Kidney epithelial cell (primary cell): Measurements from ENCODE around the gene ZCCHC7. TPM values are rescaled to one million over a fixed set of nuclear protein-coding genes. Genes with fewer than 3 reads are reported as not detected.

Experiments
- DNase-seq: peaks from one replicate; pipeline ENCODE4 v3.0.0-alpha.2; 2010; ENCODE audit warnings: low read depth
- H3K27me3 ChIP-seq: 2 replicates; pipeline ENCODE4 v1.6.0; 2011; ENCODE audit warnings: low read length; ENCODE audit not compliant: control insufficient read depth, insufficient read depth
- H3K36me3 ChIP-seq: 2 replicates; pipeline ENCODE4 v1.5.1; 2011; ENCODE audit warnings: low read length; ENCODE audit not compliant: control insufficient read depth, insufficient read depth
- H3K4me3 ChIP-seq: 2 replicates; pipeline ENCODE4 v1.5.1; 2011; ENCODE audit warnings: low read depth, mild to moderate bottlenecking, control low read depth, low read length
- CTCF ChIP-seq: IDR thresholded peaks from 2 replicates; pipeline ENCODE4 v1.5.1; 2011; ENCODE audit warnings: mild to moderate bottlenecking, moderate library complexity, low read length, control low read depth, inconsistent platforms; ENCODE audit not compliant: insufficient read depth, poor library complexity, severe bottlenecking
- total RNA-seq: library from RNA; depleted of rRNA; stranded (reverse); fragments of >200 nt; gene quantifications from 2 replicates; pipeline ENCODE4 v1.2.3, GENCODE V29; 2015

Gene ZCCHC7
- total RNA-seq, 1 donor from 2014 or later = 18.0 TPM

GRCh38 chr9:37353791-37354190 lies 233.4 kb downstream of the ZCCHC7 start:
- no peaks in the 10 kb centered on the region for H3K27me3 ChIP-seq
- TF ChIP-seq CTCF = no peak
- no peak for DNase-seq

GRCh38 chr9:37362430-37362829 lies 242.1 kb downstream of the ZCCHC7 start:
- H3K27me3 ChIP-seq = no peaks in the 10 kb centered on the region
- no peak overlapping the region for H3K4me3 ChIP-seq
- TF ChIP-seq CTCF = no peak
- no peak for DNase-seq
- no peaks in the 10 kb centered on the region for H3K36me3 ChIP-seq

More at GRCh38 chr9:37353791-37354190, 233.4 kb downstream of the ZCCHC7 start:
- Histone ChIP-seq H3K4me3 (no peak overlapping the region), H3K36me3 (no peaks in the 10 kb centered on the region)

GRCh38 chr9:37363124-37363523 lies 242.8 kb downstream of the ZCCHC7 start:
- DNase-seq = no peak
- Histone ChIP-seq H3K27me3 (no peaks in the 10 kb centered on the region), H3K36me3 (no peaks in the 10 kb centered on the region), H3K4me3 (no peak overlapping the region)
- no peak for TF ChIP-seq CTCF

GRCh38 chr9:37364136-37364535 lies 243.8 kb downstream of the ZCCHC7 start:
- Histone ChIP-seq H3K4me3 (no peak overlapping the region), H3K27me3 (no peaks in the 10 kb centered on the region), H3K36me3 (no peaks in the 10 kb centered on the region)
- TF ChIP-seq CTCF = no peak
- no peak for DNase-seq

GRCh38 chr9:37364751-37365360 lies 244.5 kb downstream of the ZCCHC7 start:
- no peak for DNase-seq
- Histone ChIP-seq H3K4me3 (no peak overlapping the region), H3K36me3 (no peaks in the 10 kb centered on the region), H3K27me3 (no peaks in the 10 kb centered on the region)
- no peak for TF ChIP-seq CTCF

GRCh38 chr9:37369671-37370070 lies 249.3 kb downstream of the ZCCHC7 start:
- no peaks in the 10 kb centered on the region for H3K36me3 ChIP-seq
- no peak for DNase-seq
- no peak overlapping the region for H3K4me3 ChIP-seq
- H3K27me3 ChIP-seq = no peaks in the 10 kb centered on the region
- no peak for TF ChIP-seq CTCF
